OCI-LY7 (cell line): ENCODE measurements around the gene NINJ2. TPM values are rescaled to one million over a fixed set of nuclear protein-coding genes. Genes with fewer than 3 reads are reported as not detected.

Experiments
- BruUV-seq: library from RNA; stranded (reverse); fragments of 400-500 nt; replicated peaks from 2 replicates; lab custom pipeline; 2021; lab: Mats Ljungman, UMichigan
- CTCF ChIA-PET: fragments of 300-600 bp; sonication (Branson Sonifier 250); formaldehyde crosslinking; loops from one replicate; lab custom pipeline; 2022; ENCODE audit warnings: antibody characterized with exemption; ENCODE audit not compliant: unreplicated experiment; lab: Charles Lee
- POLR2A ChIA-PET: fragments of 300-600 bp; sonication (Branson Sonifier 250); formaldehyde crosslinking; loops from one replicate; lab custom pipeline; 2022; ENCODE audit warnings: antibody characterized with exemption; lab: Charles Lee
- DNase-seq: peaks from one replicate; pipeline ENCODE4 v3.0.0-alpha.2; 2015; ENCODE audit warnings: low spot score
- H2AFZ ChIP-seq: fragments of 200-600 bp; sonication (generic), shearing (Covaris generic); 2 replicates; pipeline ENCODE4 v1.6.1; 2014; ENCODE audit warnings: mild to moderate bottlenecking, antibody characterized with exemption, low read length, moderate library complexity
- H3K27ac ChIP-seq: fragments of 200-600 bp; sonication (generic); 2 replicates; pipeline ENCODE4 v1.5.1; 2014; ENCODE audit warnings: mixed run types, low read depth, mild to moderate bottlenecking, moderate library complexity, low read length, inconsistent platforms; ENCODE audit not compliant: poor library complexity, severe bottlenecking
- H3K36me3 ChIP-seq: fragments of 200-600 bp; sonication (generic); 2 replicates; pipeline ENCODE4 v1.6.1; 2014; ENCODE audit warnings: mild to moderate bottlenecking, antibody characterized with exemption, low read length, moderate library complexity, mixed read lengths; ENCODE audit not compliant: insufficient read depth
- H3K4me1 ChIP-seq: fragments of 200-600 bp; sonication (generic); 2 replicates; pipeline ENCODE4 v1.5.1; 2014; ENCODE audit warnings: mild to moderate bottlenecking, low read length; ENCODE audit not compliant: insufficient read depth, poor library complexity, severe bottlenecking
- H3K4me2 ChIP-seq: fragments of 200-600 bp; sonication (generic); 2 replicates; pipeline ENCODE4 v1.6.1; 2014; ENCODE audit warnings: mild to moderate bottlenecking, low read length
- H3K4me3 ChIP-seq: fragments of 200-600 bp; sonication (generic); 2 replicates; pipeline ENCODE4 v1.5.1; 2014; ENCODE audit warnings: mild to moderate bottlenecking, low read depth, low read length; ENCODE audit not compliant: poor library complexity, severe bottlenecking
- H3K79me2 ChIP-seq: fragments of 200-600 bp; sonication (generic); 2 replicates; pipeline ENCODE4 v1.6.1; 2016; ENCODE audit warnings: low read depth, mild to moderate bottlenecking, low read length, moderate library complexity, mixed read lengths; ENCODE audit not compliant: insufficient read depth
- H3K9me2 ChIP-seq: fragments of 200-600 bp; sonication (generic); 2 replicates; pipeline ENCODE4 v1.6.1; 2016; ENCODE audit warnings: mild to moderate bottlenecking, low read length, mixed read lengths; ENCODE audit not compliant: insufficient read depth
- H3K9me3 ChIP-seq: fragments of 200-600 bp; sonication (generic); 2 replicates; pipeline ENCODE4 v1.6.1; 2014; ENCODE audit warnings: mild to moderate bottlenecking, mixed run types, low read length, mixed read lengths
- H4K20me1 ChIP-seq: fragments of 200-600 bp; sonication (generic); 2 replicates; pipeline ENCODE4 v1.6.1; 2014; ENCODE audit warnings: mild to moderate bottlenecking, antibody characterized with exemption, low read length, moderate library complexity, mixed read lengths; ENCODE audit not compliant: insufficient read depth
- CTCF ChIP-seq: fragments of 200-600 bp; sonication (generic); conservative IDR thresholded peaks from 2 replicates; pipeline ENCODE4 v1.5.1; 2014; ENCODE audit warnings: mild to moderate bottlenecking, antibody characterized with exemption, low read length, moderate library complexity, mixed read lengths
- EZH2phosphoT487 ChIP-seq: fragments of 200-600 bp; sonication (generic); IDR thresholded peaks from 2 replicates; pipeline ENCODE4 v1.6.1; 2018; ENCODE audit warnings: low read depth, borderline replicate concordance, mild to moderate bottlenecking, mixed run types, antibody characterized with exemption, low read length, moderate library complexity, mixed read lengths
- intact Hi-C: fragments of 100-400 bp; cut with micrococcal nuclease; formaldehyde crosslinking; loops from one replicate; pipeline ENCODE4 v1.10.0; 2022; ENCODE audit not compliant: unreplicated experiment
- total RNA-seq, 2 experiments: library from RNA; depleted of rRNA in 1 of 2; stranded (reverse); fragments of >200 nt in 1 of 2; shearing (Covaris generic) in 1 of 2; gene quantifications; 2 replicates each; pipeline ENCODE4 v1.2.3, GENCODE V29; 2014 to 2022

Gene NINJ2
- total RNA-seq, 2 experiments from 2014 or later: 0.79 to 4.4 TPM

DNA sequence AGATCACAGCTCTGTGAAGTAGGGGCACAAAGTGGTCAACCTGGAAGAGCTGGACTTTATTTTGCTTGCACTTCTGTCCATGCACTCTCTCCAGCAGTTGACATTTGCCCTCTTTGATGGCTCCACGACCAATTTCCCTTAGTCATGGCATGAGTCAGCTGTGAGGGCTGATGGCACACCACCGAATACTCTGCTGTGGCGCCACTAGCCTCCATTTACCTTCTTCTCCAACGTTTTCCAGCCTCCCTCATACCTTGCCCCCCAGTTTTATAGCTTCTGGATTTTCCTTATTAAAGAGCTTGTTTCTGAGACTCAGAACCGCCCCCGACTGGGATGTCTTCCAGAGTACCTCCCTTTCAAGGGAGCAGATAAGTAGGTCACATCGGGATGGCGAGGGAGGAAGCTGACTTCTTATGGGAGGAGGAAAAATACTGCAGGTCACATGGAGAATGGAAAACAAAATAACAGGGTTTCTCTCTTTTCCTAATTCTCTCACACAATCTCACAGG, 17.6 kb downstream of the NINJ2 start:
- no peaks in the 10 kb centered on the region for H3K9me3 ChIP-seq
- H3K9me2 ChIP-seq: no peaks in the 10 kb centered on the region
- BruUV-seq: no TSS peak
- H2AFZ ChIP-seq: no peak overlapping the region
- H4K20me1 ChIP-seq: no peaks in the 10 kb centered on the region
- TF ChIP-seq CTCF: no peak
- TF ChIP-seq EZH2phosphoT487: no peak
- CTCF ChIA-PET: no interaction called here
- POLR2A ChIA-PET: interaction anchor here (0.7 to 2.1 kb wide), 6 partner anchors 17 to 106 kb away, joined by 3 to 19 read pairs (median 5); partner anchors contain the start of gene NINJ2
- DNase-seq: no peak
- H3K79me2 ChIP-seq: no peaks in the 10 kb centered on the region
- no peak overlapping the region for H3K27ac ChIP-seq
- no peaks in the 10 kb centered on the region for H3K36me3 ChIP-seq
- peaks cover 65% of the 10 kb centered on the region for H3K4me1 ChIP-seq
- no peak overlapping the region for H3K4me3 ChIP-seq
- intact Hi-C loops: no loop called here
- H3K4me2 ChIP-seq: no peak overlapping the region

- Histone ChIP-seq H3K4me1 (peaks cover 59% of the 10 kb centered on the region), H3K4me3 (no peak overlapping the region), H3K4me2 (peak overlapping the region; percentile 77), H3K79me2 (no peaks in the 10 kb centered on the region), H3K9me3 (no peaks in the 10 kb centered on the region), H3K27ac (no peak overlapping the region), H4K20me1 (no peaks in the 10 kb centered on the region), H2AFZ (no peak overlapping the region), H3K36me3 (no peaks in the 10 kb centered on the region), H3K9me2 (no peaks in the 10 kb centered on the region)
- ChIA-PET CTCF (no interaction called here), POLR2A (interaction anchor here (0.9 to 2.1 kb wide), 6 partner anchors 18 to 107 kb away, joined by 3 to 19 read pairs (median 5); partner anchors contain the start of gene NINJ2)
- DNase-seq: no peak
- intact Hi-C loops: no loop called here
- BruUV-seq: no TSS peak
- TF ChIP-seq EZH2phosphoT487 (no peak), CTCF (no peak)
Observed at GRCh38 chr12:644818-645552, 18.3 kb downstream of the NINJ2 start.

DNA sequence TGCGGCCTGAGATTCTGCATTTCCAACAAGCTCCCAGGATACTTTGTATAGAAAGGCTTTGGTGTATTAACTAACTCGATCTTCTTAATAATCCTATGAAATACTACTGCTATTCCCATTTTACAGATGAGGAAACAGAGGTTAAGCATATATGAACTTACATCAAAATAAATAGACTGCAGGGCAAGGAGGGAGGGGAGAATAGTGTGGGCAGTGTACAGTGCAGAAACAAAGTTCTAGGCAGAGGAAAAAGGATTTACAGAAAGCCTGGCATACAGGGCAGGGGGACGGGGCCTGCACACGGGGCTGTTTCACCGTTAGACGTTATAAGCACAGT, 19.0 kb downstream of the NINJ2 start:
- Histone ChIP-seq H4K20me1 (no peaks in the 10 kb centered on the region), H3K36me3 (no peaks in the 10 kb centered on the region), H3K4me3 (peak overlapping the region; percentile 71), H3K79me2 (no peaks in the 10 kb centered on the region), H3K4me2 (peak overlapping the region; percentile 77), H3K9me3 (no peaks in the 10 kb centered on the region), H3K9me2 (no peaks in the 10 kb centered on the region), H3K27ac (peak overlapping the region; percentile 69), H2AFZ (peak overlapping the region; percentile 55; the same call in 1 of the 2 replicates), H3K4me1 (peaks cover 52% of the 10 kb centered on the region)
- no peak for TF ChIP-seq EZH2phosphoT487
- ChIA-PET POLR2A (interaction anchor here (1.1 to 2.1 kb wide), 4 partner anchors 21 to 167 kb away, joined by 3 to 19 read pairs (median 6); no protein-coding TSS in a partner anchor), CTCF (interaction anchor here (1.9 kb wide), 1 partner anchor 106 kb away, joined by 5 read pairs; no protein-coding TSS in a partner anchor)
- no peak for DNase-seq
- BruUV-seq: TSS peak; percentile 70
- intact Hi-C loops: no loop called here
